NB4 (cell line): ENCODE data around the gene AIDA.

Source experiments
- MAX ChIP-seq: IDR thresholded peaks from 2 replicates; pipeline ENCODE4 v1.6.1; 2011; ENCODE audit warnings: low read depth, low read length
- POLR2A ChIP-seq: IDR thresholded peaks from 2 replicates; pipeline ENCODE4 v1.6.1; 2011; ENCODE audit warnings: mild to moderate bottlenecking; ENCODE audit not compliant: insufficient read length; ENCODE audit errors: extremely low read depth
- TF ChIP-seq, protein P1 (sequence below): IDR thresholded peaks from one replicate; pipeline ENCODE4 v1.5.1; 2012; ENCODE audit warnings: low read depth, low read length

- TF ChIP-seq, protein P1, sequence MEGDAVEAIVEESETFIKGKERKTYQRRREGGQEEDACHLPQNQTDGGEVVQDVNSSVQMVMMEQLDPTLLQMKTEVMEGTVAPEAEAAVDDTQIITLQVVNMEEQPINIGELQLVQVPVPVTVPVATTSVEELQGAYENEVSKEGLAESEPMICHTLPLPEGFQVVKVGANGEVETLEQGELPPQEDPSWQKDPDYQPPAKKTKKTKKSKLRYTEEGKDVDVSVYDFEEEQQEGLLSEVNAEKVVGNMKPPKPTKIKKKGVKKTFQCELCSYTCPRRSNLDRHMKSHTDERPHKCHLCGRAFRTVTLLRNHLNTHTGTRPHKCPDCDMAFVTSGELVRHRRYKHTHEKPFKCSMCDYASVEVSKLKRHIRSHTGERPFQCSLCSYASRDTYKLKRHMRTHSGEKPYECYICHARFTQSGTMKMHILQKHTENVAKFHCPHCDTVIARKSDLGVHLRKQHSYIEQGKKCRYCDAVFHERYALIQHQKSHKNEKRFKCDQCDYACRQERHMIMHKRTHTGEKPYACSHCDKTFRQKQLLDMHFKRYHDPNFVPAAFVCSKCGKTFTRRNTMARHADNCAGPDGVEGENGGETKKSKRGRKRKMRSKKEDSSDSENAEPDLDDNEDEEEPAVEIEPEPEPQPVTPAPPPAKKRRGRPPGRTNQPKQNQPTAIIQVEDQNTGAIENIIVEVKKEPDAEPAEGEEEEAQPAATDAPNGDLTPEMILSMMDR, result no peak
- TF ChIP-seq MAX, result no peak
- no peak for TF ChIP-seq POLR2A
Observed at GRCh38 chr1:222711319-222712252, 705 bp downstream of the AIDA start.
